GM19452 (cell line): ENCODE results near the gene HAAO.
A peak's percentile ranks its signal among the peaks of the same experiment; 100 is the strongest.
"Not testable (repeated sequence)": the region's sequence is repeated elsewhere in the genome, so short reads cannot be mapped to it uniquely, and the experiment has no call there.

Experiments
- ATAC-seq: cut with Tn5 transposase; IDR thresholded peaks from one replicate; pipeline ENCODE4 v1.9.1; 2021; ENCODE audit not compliant: unreplicated experiment

HAAO gene

DNA sequence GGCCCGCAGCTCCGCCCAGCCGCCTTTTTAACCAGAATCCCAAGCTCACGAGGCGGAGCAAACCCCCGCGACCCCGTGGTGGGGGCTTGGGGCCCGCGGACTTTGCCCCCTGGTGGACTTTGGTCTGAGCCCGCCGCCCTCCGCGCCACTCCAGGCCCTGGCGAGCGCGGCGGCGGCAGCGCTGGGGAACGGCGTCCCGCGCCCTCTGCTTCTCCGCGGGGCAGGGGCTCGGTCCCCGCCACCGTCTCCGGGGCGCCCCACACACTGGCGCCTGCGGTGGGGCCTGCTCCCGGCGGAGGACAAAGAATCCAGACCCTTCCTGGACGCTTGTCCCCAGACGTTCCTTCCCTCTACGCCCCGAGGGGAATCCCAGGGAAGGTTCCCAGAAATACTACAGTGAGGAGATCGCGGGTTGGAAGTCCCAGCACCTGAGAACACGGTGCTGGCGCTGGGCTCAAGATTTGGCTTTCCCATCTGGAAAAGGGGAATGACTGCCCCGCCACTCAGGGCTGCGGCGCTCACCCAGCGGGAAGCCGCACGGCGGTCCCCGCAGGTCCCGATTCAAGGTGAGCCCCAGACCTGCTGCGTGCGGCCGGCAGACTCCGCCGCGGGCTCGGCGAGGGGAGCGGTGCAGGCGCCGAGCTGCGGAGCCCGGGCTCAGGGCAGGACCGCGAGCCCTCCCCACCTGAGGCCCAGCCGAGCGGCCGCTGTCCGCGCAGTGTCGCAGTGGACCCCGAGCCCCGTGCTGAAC is at the start of gene HAAO:
Gene HAAO (minus strand): TSS at position 1 of the 751 bp plus-strand sequence. CDS start 47 bp downstream, outside the sequence.
- peak; percentile 36 for ATAC-seq

DNA sequence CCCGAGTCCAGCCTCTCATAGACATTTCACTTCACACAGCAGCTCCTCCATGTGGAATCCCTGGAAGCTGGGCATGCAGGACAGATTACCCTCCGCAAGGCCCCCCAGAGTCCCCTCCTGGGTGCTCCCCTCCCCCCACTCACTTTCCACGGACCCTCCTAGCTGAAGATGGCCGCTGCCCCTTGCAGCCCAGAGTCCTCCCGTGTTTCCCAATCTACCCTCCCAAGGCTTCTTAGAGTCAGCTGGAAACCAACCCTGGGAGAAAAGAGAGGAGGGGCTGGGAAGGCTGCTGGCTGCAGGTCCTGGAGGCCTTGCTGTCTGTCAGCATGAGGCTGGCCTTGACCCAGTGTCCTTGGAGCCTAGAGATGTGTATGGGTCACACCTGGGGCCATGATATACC is 49.0 kb upstream of the HAAO start:
- ATAC-seq: no peak

DNA sequence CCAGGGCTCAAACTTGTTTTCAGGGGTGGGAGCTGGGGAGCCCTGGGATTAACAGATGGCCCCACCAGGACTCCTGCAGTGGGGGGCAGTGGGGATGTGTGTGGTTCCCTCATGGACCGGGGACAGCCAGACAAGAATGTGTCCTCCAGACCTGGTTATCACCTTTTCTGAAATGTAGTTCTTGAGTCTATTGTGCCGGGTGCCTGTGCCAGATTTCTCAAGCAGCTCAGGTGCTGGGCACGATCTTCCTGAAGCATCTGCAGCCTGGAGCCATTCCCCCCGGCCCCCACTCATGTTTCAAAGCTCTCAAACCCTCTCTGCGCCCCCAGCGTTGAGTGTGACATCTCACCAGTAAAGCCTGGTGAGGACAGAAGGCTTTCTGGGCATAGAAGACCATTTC is 48.4 kb upstream of the HAAO start:
- no peak for ATAC-seq

DNA sequence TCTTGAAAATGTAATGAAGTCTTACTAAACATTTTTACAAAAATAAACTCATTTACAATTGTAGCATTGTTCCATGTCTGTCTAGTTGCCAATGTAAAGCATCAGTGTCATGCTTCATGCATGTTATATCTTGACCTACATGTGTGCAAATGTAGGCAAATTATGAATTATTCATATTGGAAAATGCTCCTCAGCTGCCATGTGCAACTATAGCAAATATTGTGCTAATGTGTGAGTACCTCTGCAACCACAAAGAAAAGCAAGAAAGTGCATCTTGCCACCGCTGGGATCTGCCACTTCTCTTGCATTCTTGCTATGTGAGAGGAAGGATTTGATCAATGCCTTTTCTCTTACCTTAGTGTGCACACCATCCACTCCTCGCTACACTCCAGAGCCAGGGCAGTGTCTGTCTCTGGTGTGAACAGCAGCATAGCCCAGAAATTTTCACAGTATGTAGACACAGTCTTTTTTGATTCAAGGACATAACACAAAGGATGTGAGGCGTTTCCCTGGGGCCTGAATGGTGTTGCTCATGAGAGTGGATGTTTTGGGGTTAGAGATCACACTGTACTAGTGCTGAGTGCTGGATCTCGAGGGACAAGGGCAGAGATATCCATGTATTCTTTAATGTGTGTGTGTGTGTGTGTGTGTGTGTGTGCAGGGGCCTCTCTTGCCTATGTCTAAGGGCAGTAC is 47.6 kb upstream of the HAAO start:
- no peak for ATAC-seq

DNA sequence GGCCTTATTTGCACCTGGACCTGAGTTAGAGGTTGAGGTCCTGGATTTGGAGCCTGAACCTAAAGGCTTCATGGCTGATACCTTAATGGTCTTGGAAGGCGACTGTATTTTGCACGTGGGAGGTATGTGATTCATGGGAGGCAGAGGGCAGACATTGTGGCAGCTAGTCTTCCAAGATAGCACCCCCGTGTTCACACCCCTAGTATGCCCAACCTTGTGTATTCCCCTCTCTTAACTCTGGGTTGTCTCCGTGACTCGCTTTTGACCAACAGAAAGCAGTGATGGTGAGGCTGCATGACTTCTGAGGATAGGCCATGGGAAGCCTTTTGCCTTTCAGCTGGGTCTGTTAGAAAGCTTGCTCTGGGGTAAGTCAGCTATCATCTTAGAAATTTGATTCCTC is 45.8 kb upstream of the HAAO start:
- no peak for ATAC-seq

DNA sequence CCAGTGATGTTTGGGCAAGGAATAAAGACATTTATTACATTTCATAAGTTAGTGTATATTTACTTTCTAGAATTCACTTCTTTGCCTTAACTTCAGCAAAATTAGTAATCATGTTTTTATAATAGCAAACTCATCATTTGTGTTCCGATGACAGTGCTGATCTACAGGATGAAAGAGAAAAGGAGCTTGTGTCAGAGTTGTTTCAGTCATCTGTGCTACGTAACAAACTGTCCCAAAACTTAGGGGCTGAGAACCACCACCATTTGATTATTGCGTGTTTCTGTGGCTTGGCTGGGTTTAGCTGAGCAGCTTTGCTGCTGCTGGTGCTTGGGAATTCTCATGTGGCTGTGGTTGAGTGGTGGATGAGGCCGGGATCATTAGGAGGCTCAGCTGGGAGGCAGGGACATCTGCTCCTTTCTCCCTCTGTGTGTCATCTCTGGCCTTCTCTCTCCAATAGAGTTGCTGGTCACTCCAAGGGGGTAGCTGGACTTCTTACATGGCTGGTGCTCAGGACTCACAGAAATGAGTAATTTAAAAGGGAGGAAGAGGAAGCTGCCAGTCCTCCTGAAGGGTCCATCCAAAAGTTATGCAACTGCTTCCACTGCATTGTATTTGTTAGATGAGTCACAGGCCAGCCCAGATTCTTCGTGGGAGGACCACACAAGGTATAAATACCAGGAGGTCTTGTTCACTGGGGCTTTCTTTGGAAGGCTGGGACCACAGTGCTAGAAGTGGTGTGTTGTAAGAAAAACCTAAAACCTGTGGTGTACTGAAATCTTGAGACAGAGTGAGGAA is 43.4 kb upstream of the HAAO start:
- ATAC-seq: no peak

DNA sequence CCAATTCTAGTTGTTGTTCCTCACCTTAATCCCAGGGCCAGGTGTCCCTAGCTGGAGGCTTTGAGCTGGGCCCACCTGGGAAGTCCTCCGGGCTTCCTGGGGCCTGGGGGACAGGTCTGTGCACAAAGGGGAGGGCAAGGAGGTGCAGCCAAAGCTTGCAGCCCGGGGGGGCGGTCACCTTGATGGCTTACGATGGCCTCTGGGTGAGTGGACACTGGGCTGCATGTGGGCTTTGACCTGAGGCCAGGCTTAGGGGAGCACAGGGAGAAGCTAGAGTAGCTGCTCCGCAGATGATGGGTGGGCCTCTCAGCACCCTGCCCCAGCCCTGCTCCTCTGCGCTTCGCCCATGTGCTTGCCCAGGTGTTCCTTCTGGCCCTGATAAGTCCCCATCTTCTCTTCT is 41.8 kb upstream of the HAAO start:
- no peak for ATAC-seq

DNA sequence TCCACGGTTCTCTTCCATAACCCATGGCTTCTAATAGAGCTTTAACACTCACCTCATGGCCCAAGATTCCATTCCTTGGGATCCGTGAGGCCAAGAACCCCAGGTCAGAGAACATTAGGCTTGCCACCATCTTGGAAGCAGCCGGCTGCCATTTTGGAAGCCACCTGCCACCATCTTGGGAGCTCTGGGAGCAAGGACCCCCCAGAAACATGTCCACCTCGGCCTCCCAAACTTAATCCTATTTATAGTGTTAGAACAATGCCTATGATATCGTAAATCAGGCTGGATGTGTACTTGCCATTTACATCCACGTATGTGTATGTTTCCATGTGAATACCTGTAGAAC is 39.9 kb upstream of the HAAO start:
- no peak for ATAC-seq

DNA sequence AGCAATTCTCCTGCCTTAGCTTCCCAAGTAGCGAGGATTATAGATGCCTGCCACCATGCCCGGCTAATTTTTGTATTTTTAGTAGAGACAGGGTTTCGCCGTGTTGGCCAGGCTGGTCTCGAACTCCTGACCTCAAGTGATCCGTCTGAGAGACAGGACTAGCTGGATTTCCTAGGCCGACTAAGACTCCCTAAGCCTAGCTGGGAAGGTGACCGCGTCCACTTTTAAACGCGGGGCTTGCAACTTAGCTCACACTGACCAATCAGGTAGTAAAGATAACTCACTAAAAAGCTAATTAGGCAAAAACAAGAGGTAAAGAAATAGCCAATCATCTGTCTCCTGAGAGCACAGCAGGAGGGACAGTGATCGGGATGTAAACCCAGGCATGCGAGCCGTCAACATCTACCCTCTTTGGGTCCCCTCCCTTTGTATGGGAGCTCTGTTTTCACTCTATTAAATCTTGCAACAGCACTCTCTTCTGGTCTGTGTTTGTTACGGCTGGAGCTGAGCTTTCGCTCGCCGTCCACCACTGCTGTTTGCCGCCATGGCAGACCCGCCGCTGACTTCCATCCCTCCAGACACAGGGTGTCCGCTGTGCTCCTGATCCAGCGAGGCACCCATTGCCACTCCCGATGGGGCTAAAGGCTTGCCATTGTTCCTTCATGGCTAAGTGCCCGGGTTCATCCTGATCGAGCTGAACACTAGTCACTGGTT is 39.3 kb upstream of the HAAO start:
- not testable (repeated sequence) for ATAC-seq

DNA sequence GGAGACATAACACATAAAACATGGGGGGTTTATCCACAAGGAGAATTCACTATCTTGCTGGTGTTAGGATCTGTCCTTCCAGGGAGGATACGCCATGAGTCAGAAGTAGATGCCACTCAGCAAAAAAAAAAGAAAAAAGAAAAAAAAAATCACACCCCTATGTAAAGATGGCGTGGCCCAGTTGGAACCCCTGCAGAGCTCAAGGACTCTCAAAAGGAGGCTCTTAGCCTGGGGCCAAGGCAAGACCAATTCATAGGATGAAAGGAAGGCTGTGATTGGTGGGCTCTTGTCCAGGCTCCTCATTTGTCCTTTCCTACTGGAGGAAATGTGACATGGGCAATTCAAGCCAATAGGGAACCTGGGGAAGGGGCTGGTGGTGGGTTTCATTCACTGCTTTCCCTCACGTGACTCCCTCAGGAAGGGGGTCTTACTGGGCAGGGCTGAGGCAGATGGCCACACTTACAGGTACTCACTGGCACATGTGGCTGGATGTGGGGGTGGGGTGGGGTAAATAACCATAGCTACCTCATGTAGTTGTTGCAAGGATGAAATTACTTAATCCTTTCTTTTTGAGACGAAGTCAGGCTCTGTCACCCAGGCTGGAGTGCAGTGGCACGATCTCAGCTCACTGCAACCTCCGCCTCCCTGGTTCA is 38.7 kb upstream of the HAAO start:
- no peak for ATAC-seq

DNA sequence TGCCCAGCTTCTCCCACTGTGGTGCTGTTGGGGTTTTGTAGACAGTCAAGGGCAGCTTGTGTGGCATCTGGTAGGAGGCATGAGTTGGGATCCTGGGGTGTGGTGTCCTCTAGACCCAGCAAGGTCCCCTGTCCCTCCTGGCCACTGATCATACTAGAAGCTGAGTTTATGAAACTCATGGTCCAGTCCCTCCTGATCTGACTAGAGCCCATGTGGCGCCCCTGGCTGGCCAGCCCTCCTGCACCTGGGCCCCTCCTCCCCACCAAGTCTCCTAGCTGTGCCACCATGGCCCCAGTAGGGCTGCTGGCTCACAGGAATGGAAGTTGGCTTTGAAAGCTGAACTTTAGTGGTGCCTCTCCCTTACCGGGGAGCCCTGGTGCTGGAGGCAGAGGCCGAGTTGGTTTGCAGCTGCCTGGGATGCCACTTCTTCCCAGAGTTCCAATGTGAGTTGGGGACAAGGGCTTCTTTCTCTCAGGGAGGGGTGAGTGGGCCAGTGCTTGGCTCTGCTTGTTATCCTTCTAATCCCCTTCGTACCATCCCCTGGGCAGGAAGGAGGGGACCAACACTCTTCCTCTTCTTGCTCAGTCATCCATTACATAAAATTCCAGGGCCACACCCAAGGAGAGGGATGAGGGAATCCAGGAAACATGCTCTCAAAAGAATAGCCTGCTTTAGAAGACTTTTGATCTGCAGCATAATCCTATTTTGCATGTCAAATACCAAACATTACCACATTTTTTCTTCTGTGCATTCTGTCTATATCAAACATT is 37.5 kb upstream of the HAAO start:
- ATAC-seq: no peak

DNA sequence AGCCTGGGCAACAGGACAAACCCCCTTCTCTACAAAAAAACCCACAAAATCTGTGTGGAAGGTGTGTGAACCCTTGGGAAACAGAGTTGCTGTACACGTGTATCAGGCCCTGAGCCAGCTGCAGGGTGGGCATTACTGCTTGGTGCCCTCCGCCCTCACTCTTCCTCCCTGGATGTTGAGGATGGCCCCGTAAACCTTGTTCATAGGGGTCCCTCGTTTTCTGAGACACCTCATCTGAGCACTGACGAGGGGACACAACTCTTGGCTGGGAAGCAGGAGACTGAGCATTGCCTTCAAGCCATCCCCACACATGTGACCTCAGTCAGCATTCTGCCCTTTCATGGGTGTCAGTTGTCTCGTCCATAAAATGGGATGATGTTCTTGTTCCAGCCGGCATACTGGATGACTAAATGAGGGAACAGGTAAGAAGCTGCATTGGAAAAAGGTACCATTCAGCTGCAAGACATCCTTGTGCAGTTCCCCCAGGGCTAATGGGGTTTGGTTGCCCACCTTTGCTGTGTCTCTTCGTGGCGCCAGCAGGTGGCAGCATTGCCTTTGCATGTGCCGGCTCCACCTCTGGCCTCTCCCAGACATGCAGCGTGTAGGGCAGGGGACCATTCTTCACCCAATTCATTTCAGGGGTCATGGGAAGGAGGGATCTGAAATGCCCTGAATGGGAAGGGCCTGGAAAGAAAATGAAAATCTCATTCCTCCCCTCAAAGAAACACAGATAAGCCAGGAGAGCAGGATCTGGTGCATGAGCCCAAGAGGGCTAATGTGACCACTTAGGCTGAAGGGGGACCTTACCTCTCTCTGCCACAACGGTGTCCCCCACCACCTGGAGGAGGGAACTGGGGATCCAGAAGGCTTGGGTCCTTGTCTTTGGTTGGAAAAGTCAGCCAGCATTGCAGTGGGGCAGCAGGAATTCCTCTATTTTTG is 36.4 kb upstream of the HAAO start:
- peak; percentile 78 for ATAC-seq

DNA sequence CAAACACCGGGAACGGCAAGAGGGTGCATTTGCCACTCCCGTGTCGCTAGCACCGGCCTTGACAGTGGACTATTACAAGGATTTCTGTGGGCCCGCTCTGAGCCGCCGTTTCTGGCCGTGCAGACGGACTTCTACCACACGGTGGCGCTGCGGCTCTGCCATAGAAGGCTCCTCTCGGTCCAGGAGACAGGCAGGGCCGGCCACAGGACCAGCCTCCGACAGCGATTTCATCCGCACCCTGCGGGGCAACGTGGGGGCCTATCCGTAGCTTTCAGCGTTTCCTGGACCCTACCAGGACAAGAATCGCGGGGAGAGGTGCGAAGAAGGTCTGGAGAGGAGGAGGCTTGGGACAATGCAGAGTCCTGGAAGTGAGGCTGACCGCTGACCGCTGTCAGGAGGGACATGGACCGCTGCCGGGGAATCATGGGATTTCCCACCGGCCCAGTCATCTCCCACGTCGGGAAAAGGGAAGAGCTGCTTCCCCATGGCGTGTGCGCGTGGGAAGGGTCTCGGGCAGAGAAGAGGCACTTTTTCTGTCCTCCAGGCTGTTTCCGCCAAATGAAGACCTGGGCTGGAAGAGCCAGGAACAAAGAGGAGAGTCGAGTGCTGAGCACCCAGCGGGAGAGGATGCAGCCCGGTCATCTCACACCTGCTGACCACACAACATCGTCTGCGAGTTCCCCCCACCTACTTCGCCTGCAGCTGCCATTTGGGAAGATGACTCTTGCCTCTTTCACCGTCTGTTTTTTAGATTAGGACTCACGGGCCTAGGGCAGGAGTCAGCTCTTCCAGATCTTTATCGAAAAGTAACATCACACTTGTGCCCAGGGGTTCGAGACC is 35.5 kb upstream of the HAAO start:
- ATAC-seq: peak; percentile 84

DNA sequence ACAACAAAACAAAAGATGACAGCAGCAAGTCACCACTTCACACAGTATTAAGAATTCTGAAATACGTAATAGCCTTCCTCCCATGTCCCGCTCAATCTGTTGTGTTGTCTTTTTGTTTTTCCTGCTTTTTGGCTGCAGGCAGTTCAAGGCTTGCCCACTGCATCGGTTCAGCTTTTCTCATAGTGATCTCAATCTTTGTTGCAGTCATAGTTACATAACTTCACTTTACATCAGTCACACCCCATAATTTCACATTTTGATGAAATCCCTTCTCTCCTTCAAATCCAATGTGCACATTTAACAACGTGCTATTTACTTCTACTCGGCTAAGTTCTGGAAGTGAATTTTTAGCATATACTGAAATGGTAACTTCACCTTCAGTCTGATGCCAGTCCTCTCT is 33.8 kb upstream of the HAAO start:
- no peak for ATAC-seq

DNA sequence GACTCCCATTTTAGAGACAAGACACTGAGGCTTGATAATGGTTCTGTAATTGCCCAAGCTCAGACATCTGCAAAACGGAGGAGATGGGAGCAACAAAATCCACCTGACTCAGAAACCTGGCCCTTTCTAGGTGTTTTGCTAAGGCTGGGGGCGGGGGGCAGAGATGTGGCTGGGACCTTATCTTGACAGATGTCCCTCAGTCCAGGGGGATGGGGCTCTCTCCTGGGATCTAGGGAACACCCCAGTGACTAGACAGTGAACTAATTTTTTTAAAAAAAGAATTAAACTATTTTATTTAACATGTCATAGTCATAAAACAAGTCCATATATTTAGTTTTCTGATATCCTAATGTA is 32.0 kb upstream of the HAAO start:
- ATAC-seq: no peak

DNA sequence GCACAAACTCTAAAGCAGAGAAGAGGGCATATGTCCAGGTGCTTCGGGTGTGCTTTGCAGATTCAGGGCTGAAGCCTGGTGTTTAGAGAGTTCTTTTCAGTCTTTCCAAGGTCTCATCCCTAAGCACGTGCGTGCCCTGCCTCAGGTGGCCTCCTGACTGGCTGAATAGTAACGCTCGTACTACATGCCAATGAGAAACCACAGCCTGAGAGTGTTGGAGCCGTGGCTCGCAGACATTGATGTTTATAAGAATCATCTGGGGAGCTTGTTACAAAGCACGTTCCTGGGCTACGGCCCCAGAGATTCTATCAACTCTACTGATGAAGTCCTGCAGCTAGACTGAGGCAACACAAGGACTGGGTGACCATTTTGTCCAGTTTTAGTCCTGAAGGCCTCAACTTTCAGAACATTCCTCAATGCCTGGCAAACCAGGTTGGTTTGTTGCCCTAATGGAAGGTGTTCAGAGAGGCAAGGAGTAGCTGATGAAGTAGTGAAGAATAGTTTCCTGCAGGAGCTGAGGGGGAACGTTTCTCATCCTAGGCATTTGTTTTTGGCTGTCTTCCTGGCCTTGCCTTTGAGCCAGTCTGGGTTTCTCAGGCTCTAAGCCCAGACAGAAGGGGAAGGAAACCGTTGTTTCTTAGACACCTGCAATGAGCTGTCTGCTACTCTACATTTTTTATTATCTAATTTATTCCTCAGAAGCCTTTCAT is 31.5 kb upstream of the HAAO start:
- ATAC-seq: no peak

DNA sequence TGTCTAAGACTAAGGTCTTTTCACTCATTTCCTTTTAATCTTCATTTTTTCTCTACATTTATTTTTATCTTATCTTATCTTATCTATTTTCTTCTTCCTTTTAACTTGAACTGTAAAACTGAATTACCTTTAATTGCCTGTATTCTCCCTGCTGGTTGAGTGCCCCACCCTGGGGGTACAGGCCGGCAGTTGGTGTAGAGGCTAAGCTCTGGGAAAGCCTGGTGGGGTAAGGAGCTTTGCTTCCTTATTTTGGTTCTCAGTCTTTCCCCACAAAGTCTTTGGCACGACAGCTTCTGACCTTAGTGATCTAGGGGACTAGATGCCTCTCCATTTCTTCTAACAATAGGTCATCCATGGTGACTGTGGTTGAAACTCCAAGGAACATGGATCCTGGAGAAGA is 26.8 kb upstream of the HAAO start:
- no peak for ATAC-seq

DNA sequence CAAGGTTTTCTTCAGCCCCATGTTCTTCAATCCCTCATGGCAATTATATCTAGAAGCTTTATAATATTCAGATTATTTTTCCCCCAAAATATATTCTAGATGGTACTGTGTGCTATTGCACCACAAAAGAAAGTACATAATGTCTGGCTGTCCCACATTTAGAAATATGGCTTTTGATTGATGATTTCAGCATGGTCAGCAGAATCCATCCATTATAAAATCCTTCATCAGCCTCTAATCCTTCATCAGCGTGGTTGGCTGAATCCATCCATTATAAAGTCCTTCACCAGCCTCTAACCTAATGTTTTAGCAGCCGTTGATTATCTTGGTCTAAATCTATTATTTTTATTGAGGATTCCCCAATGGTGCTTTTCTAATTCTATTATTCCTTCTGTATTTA is 23.3 kb upstream of the HAAO start:
- ATAC-seq: no peak
